HCT116 (cell line): ENCODE data around the gene ATP6V1B1. TPM values are rescaled to one million over a fixed set of nuclear protein-coding genes. Genes with fewer than 3 reads are reported as not detected.

Source experiments
- ATAC-seq: fragments of 200-7000 bp; cut with Tn5 transposase; 2 replicates; pipeline ENCODE4 v1.9.1; 2020; ENCODE audit warnings: mild to moderate bottlenecking, moderate library complexity
- BruUV-seq: library from RNA; stranded (reverse); fragments of 400-500 nt; replicated peaks from 2 replicates; lab custom pipeline; 2021; lab: Mats Ljungman, UMichigan
- CTCF ChIA-PET: fragments of 300-600 bp; sonication (Branson Sonifier 250); formaldehyde crosslinking; loops from one replicate; lab custom pipeline; 2021; ENCODE audit warnings: antibody characterized with exemption; lab: Charles Lee
- POLR2A ChIA-PET: fragments of 300-600, 350-600 bp; sonication (Branson Sonifier 250); formaldehyde crosslinking; loops from one replicate; lab custom pipeline; 2021; ENCODE audit warnings: antibody characterized with exemption; lab: Charles Lee
- RAD21 ChIA-PET, 2 experiments: fragments of 300-600 bp; sonication (Branson Sonifier 250); formaldehyde crosslinking; loops; one replicate each; lab custom pipeline; 2023; ENCODE audit warnings: low total read pairs in 2 of 2; ENCODE audit not compliant: uncharacterized antibody in 2 of 2, unreplicated experiment in 2 of 2, low non-redundant PET in 1 of 2; lab: Charles Lee
- DNase-seq: peaks from one replicate; pipeline ENCODE4 v3.0.0-alpha.2; 2010; ENCODE audit warnings: low read depth, low spot score
- H2AFZ ChIP-seq: fragments of 200-600 bp; shearing (Covaris generic), sonication (generic); 2 replicates; pipeline ENCODE4 v1.6.1; 2017; ENCODE audit warnings: low read depth, mixed run types, mixed read lengths, antibody characterized with exemption, low read length; ENCODE audit not compliant: poor library complexity, severe bottlenecking
- H3K27ac ChIP-seq: 2 replicates; pipeline ENCODE4 v1.5.1; 2012; ENCODE audit warnings: low read depth, low read length
- H3K27me3 ChIP-seq: fragments of 200-600 bp; sonication (generic); 2 replicates; pipeline ENCODE4 v1.6.1; 2016; ENCODE audit warnings: mixed run types, low read length, mixed read lengths; ENCODE audit not compliant: insufficient read depth
- H3K36me3 ChIP-seq, 2 experiments: fragments of 200-500 bp in 1 of 2; fragments of 200-600 bp in 1 of 2; sonication (Bioruptor generic) in 1 of 2; sonication (generic) in 1 of 2; 2 replicates each; pipeline versions ENCODE4 v1.5.1 to v1.6.1; 2014 to 2016; ENCODE audit warnings: low read length in 2 of 2, inconsistent platforms in 1 of 2, mixed read lengths in 1 of 2, mixed run types in 1 of 2; ENCODE audit not compliant: insufficient read depth in 2 of 2, control insufficient read depth in 1 of 2
- H3K4me1 ChIP-seq, 2 experiments: fragments of 200-600 bp in 1 of 2; sonication (generic) in 1 of 2; 2 replicates each; pipeline versions ENCODE4 v1.5.1 to v1.6.1; 2012 to 2017; ENCODE audit warnings: low read length in 2 of 2, inconsistent platforms in 1 of 2, mild to moderate bottlenecking in 1 of 2, mixed read lengths in 1 of 2, mixed run types in 1 of 2, moderate library complexity in 1 of 2; ENCODE audit not compliant: insufficient read depth in 2 of 2, control insufficient read depth in 1 of 2
- H3K4me2 ChIP-seq: fragments of 200-600 bp; sonication (generic); 2 replicates; pipeline ENCODE4 v1.6.1; 2017; ENCODE audit warnings: mixed run types, low read length, mixed read lengths
- H3K4me3 ChIP-seq, 2 experiments: fragments of 200-600 bp in 1 of 2; sonication (generic) in 1 of 2; replicated peaks in 1 of 2; 2 replicates each; pipeline ENCODE4 v1.5.1; 2011 to 2016; ENCODE audit warnings: low read length in 2 of 2, control low read depth in 1 of 2, low read depth in 1 of 2, mild to moderate bottlenecking in 1 of 2, mixed read lengths in 1 of 2, mixed run types in 1 of 2
- H3K79me2 ChIP-seq: fragments of 200-600 bp; sonication (generic); 2 replicates; pipeline ENCODE4 v1.6.1; 2017; ENCODE audit warnings: mild to moderate bottlenecking, mixed run types, low read length, moderate library complexity, mixed read lengths; ENCODE audit not compliant: insufficient read depth
- H3K9ac ChIP-seq: fragments of 200-600 bp; sonication (generic); 2 replicates; pipeline ENCODE4 v1.6.1; 2016; ENCODE audit warnings: low read length, mixed read lengths
- H3K9me2 ChIP-seq: fragments of 200-600 bp; sonication (generic), shearing (Covaris generic); 2 replicates; pipeline ENCODE4 v1.6.1; 2017; ENCODE audit warnings: mixed run types, mild to moderate bottlenecking, moderate library complexity; ENCODE audit not compliant: insufficient read depth
- H3K9me3 ChIP-seq, 2 experiments: fragments of 200-500 bp in 1 of 2; fragments of 200-600 bp in 1 of 2; sonication (Bioruptor generic) in 1 of 2; sonication (generic) in 1 of 2; 2 replicates each; pipeline ENCODE4 v1.6.1; 2014 to 2017; ENCODE audit warnings: low read length in 2 of 2, mixed read lengths in 2 of 2, inconsistent platforms in 1 of 2, low read depth in 1 of 2, mild to moderate bottlenecking in 1 of 2, mixed run types in 1 of 2, moderate library complexity in 1 of 2; ENCODE audit not compliant: control insufficient read depth in 1 of 2, insufficient read depth in 1 of 2
- H4K20me1 ChIP-seq: fragments of 200-600 bp; sonication (generic), shearing (Covaris generic); 2 replicates; pipeline ENCODE4 v1.6.1; 2017; ENCODE audit warnings: mixed run types, mild to moderate bottlenecking, moderate library complexity; ENCODE audit not compliant: insufficient read depth
- CBX3 ChIP-seq: IDR thresholded peaks from 2 replicates; pipeline ENCODE4 v1.6.1; 2012; ENCODE audit warnings: low read depth
- CEBPB ChIP-seq: IDR thresholded peaks from 2 replicates; pipeline ENCODE4 v1.6.1; 2012; ENCODE audit warnings: low read depth
- CTCF ChIP-seq, 3 experiments: fragments of 200-600 bp in 1 of 3; sonication (generic) in 1 of 3; IDR thresholded peaks in 2 of 3; conservative IDR thresholded peaks in 1 of 3; 2 replicates each; pipeline ENCODE4 v1.5.1; 2012 to 2017; ENCODE audit warnings: low read depth in 2 of 3, low read length in 2 of 3, antibody characterized with exemption in 1 of 3, borderline replicate concordance in 1 of 3, control low read depth in 1 of 3, mild to moderate bottlenecking in 1 of 3, mixed read lengths in 1 of 3, mixed run types in 1 of 3, moderate library complexity in 1 of 3; ENCODE audit not compliant: insufficient read depth in 1 of 3
- EGR1 ChIP-seq: IDR thresholded peaks from 2 replicates; pipeline ENCODE4 v1.6.1; 2012; ENCODE audit warnings: low read depth
- ELF1 ChIP-seq: IDR thresholded peaks from 2 replicates; pipeline ENCODE4 v1.6.1; 2012; ENCODE audit warnings: low read depth, borderline replicate concordance
- EZH2 ChIP-seq: fragments of 200-600 bp; sonication (generic); IDR thresholded peaks from 2 replicates; pipeline ENCODE4 v1.6.1; 2017; ENCODE audit warnings: antibody characterized with exemption, mixed run types
- EZH2phosphoT487 ChIP-seq: fragments of 200-600 bp; IDR thresholded peaks from 2 replicates; pipeline ENCODE4 v1.6.1; 2018; ENCODE audit warnings: antibody characterized with exemption, borderline replicate concordance
- POLR2A ChIP-seq: IDR thresholded peaks from 2 replicates; pipeline ENCODE4 v1.7.0; 2011; ENCODE audit warnings: borderline replicate concordance; ENCODE audit not compliant: insufficient read depth, insufficient read length; ENCODE audit errors: extremely low read depth
- REST ChIP-seq: IDR thresholded peaks from 2 replicates; pipeline ENCODE4 v1.6.1; 2012; ENCODE audit warnings: low read depth
- SP1 ChIP-seq: IDR thresholded peaks from 2 replicates; pipeline ENCODE4 v1.6.1; 2012; ENCODE audit warnings: low read depth
- TCF7L2 ChIP-seq: IDR thresholded peaks from 2 replicates; pipeline ENCODE4 v1.7.0; 2011; ENCODE audit warnings: borderline replicate concordance, inconsistent platforms; ENCODE audit not compliant: insufficient read depth, insufficient read length; ENCODE audit errors: extremely low read depth
- ZFX ChIP-seq: fragments of 450-650 bp; IDR thresholded peaks from 2 replicates; pipeline ENCODE4 v1.6.1; 2017
- intact Hi-C: fragments of 100-400 bp; cut with micrococcal nuclease; formaldehyde crosslinking; loops from 2 replicates; pipeline ENCODE4 v1.10.0; 2022
- total RNA-seq: library from RNA; stranded (reverse); gene quantifications from one replicate; pipeline ENCODE4 v1.2.1, GENCODE V29; 2021; ENCODE audit not compliant: unreplicated experiment

The ATP6V1B1 gene
- total RNA-seq, 1 experiment from 2014 or later: 0.74 TPM

DNA sequence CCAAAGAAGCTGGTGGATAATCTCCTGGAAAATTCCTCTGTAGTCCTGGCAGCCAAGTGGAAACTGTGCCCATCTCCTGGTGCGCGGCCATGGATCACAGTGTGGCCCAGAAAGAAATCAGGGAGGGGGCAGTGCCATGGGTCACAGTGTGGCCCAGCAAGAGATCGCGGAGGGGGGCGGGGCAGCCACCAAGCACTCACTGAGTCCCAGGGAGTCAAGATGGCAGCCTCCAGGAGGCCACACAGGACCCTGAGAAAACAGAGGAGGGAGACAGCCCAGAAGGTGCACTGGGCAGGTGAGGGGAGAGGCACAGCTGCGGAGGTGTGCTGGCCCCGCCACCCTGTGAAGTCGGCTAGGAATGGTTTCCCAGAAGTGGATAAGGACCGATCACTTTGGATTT lies 8.1 kb upstream of the ATP6V1B1 start:
- ChIA-PET CTCF (no interaction called here), RAD21 (no interaction called here), POLR2A (no interaction called here)
- no TSS peak for BruUV-seq
- no peaks in the 10 kb centered on the region for H3K4me1 ChIP-seq
- ATAC-seq (no peak), DNase-seq (no peak)
- H3K4me3 ChIP-seq: no peak overlapping the region
- intact Hi-C loops: no loop called here
- no peak overlapping the region for H3K27ac ChIP-seq
- H3K79me2 ChIP-seq: no peaks in the 10 kb centered on the region
- no peaks in the 10 kb centered on the region for H4K20me1 ChIP-seq
- no peak overlapping the region for H2AFZ ChIP-seq
- no peaks in the 10 kb centered on the region for H3K36me3 ChIP-seq
- no peak overlapping the region for H3K4me2 ChIP-seq
- H3K9me2 ChIP-seq: no peaks in the 10 kb centered on the region
- TF ChIP-seq CTCF (IDR thresholded peaks at IDR 0.05 in 2 of 3, conservative IDR thresholded peaks at IDR 0.05 in 1 of 3; ENCODE audit: borderline replicate concordance in 1 of 3, insufficient read depth in 1 of 3, low read depth in 2 of 3, low read length in 2 of 3): no peak
- H3K9me3 ChIP-seq: no peaks in the 10 kb centered on the region
- no peaks in the 10 kb centered on the region for H3K27me3 ChIP-seq
- H3K9ac ChIP-seq: no peak overlapping the region

DNA sequence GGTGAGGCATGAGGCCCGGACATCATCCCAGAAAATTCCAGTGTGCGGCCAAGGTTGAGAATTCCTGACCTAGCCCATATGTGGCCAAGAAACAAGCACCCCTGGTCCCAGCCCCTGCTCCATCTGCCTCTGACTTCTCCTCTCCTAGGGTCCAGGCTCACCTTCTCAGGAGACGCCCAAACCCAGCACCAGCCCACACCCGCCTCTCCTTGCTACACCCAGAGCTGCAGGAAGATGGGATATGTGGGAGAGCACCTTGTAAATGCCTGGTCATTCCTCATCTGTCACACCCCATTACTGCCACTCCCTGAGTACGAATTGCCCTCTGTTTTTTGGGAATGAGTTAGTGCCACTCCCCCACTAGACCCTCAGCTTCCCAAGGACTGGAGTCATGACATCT lies 7.3 kb upstream of the ATP6V1B1 start:
- no peak for DNase-seq
- no peaks in the 10 kb centered on the region for H3K27me3 ChIP-seq
- H3K79me2 ChIP-seq: no peaks in the 10 kb centered on the region
- no peak overlapping the region for H3K9ac ChIP-seq
- intact Hi-C loops: no loop called here
- H3K27ac ChIP-seq: no peak overlapping the region
- no peaks in the 10 kb centered on the region for H3K4me1 ChIP-seq
- no peaks in the 10 kb centered on the region for H3K9me3 ChIP-seq
- H3K9me2 ChIP-seq: no peaks in the 10 kb centered on the region
- no peak for ATAC-seq
- no peak overlapping the region for H3K4me3 ChIP-seq
- ChIA-PET CTCF (no interaction called here), POLR2A (no interaction called here), RAD21 (no interaction called here)
- no TSS peak for BruUV-seq
- no peaks in the 10 kb centered on the region for H3K36me3 ChIP-seq
- H4K20me1 ChIP-seq: no peaks in the 10 kb centered on the region
- H3K4me2 ChIP-seq: no peak overlapping the region
- TF ChIP-seq EGR1 (no peak), CBX3 (no peak), TCF7L2 (no peak), CTCF (IDR thresholded peaks at IDR 0.05 in 2 of 3, conservative IDR thresholded peaks at IDR 0.05 in 1 of 3; ENCODE audit: borderline replicate concordance in 1 of 3, insufficient read depth in 1 of 3, low read depth in 2 of 3, low read length in 2 of 3) (no peak), ZFX (no peak), CEBPB (no peak), EZH2 (no peak), ELF1 (no peak), REST (no peak), SP1 (no peak), EZH2phosphoT487 (no peak), POLR2A (no peak)
- no peak overlapping the region for H2AFZ ChIP-seq
